IMR-90 (cell line): ENCODE data around the gene TNFRSF17. TPM values are rescaled to one million over a fixed set of nuclear protein-coding genes. Genes with fewer than 3 reads are reported as not detected.

Experiments used
- ATAC-seq: fragments of 200-7000 bp; cut with Tn5 transposase; 2 replicates; pipeline ENCODE4 v1.9.1; 2020; ENCODE audit warnings: low read depth, mild to moderate bottlenecking, moderate library complexity
- BruUV-seq: library from RNA; stranded (reverse); fragments of 400-500 nt; replicated peaks from 2 replicates; lab custom pipeline; 2021; lab: Mats Ljungman, UMichigan
- CTCF ChIA-PET: fragments of 300-600 bp; formaldehyde crosslinking; extraction: SDS; loops from one replicate; lab custom pipeline; 2021; ENCODE audit warnings: antibody characterized with exemption; lab: Yijun Ruan, JAX
- POLR2A ChIA-PET: fragments of 300-600 bp; sonication (Branson Sonifier 250); formaldehyde crosslinking; loops from one replicate; lab custom pipeline; 2022; ENCODE audit warnings: antibody characterized with exemption; ENCODE audit not compliant: unreplicated experiment; lab: Charles Lee
- DNase-seq: peaks from one replicate; pipeline ENCODE4 v3.0.0; 2013
- H2AFZ ChIP-seq: replicated peaks from 2 replicates; pipeline ENCODE3; 2013; ENCODE audit warnings: low read length, mild to moderate bottlenecking; ENCODE audit not compliant: poor library complexity
- H2AK5ac ChIP-seq: 2 replicates; pipeline ENCODE4 v1.6.1; 2013; ENCODE audit warnings: low read depth, low read length, inconsistent platforms
- H2AK9ac ChIP-seq: replicated peaks from 2 replicates; pipeline ENCODE3; 2013; ENCODE audit warnings: mild to moderate bottlenecking, low read depth, low read length, moderate library complexity; ENCODE audit not compliant: poor library complexity
- H2BK120ac ChIP-seq: 2 replicates; pipeline ENCODE4 v1.6.1; 2013; ENCODE audit warnings: low read depth, low read length, inconsistent platforms
- H2BK15ac ChIP-seq: 3 replicates; pipeline ENCODE4 v1.6.1; 2013; ENCODE audit warnings: low read depth, low read length, inconsistent platforms
- H2BK20ac ChIP-seq: 2 replicates; pipeline ENCODE4 v1.6.1; 2013; ENCODE audit warnings: low read depth, mild to moderate bottlenecking, inconsistent platforms, low read length, moderate library complexity
- H2BK5ac ChIP-seq: 2 replicates; pipeline ENCODE4 v1.6.1; 2013; ENCODE audit warnings: mild to moderate bottlenecking, low read depth, low read length, inconsistent platforms; ENCODE audit not compliant: poor library complexity, severe bottlenecking
- H3K14ac ChIP-seq: replicated peaks from 2 replicates; pipeline ENCODE4 v1.6.1; 2013; ENCODE audit warnings: low read depth, low read length, inconsistent platforms
- H3K18ac ChIP-seq: 2 replicates; pipeline ENCODE4 v1.6.1; 2013; ENCODE audit warnings: low read depth, low read length, control low read depth
- H3K23ac ChIP-seq: 2 replicates; pipeline ENCODE4 v1.6.1; 2013; ENCODE audit warnings: low read depth, low read length, inconsistent platforms
- H3K27ac ChIP-seq: 2 replicates; pipeline ENCODE4 v1.5.1; 2013; ENCODE audit warnings: mild to moderate bottlenecking, control low read depth, low read length; ENCODE audit not compliant: insufficient read depth
- H3K27me3 ChIP-seq: 2 replicates; pipeline ENCODE4 v1.6.1; 2013; ENCODE audit warnings: low read length; ENCODE audit not compliant: control insufficient read depth, insufficient read depth
- H3K36me3 ChIP-seq: 2 replicates; pipeline ENCODE4 v1.6.1; 2013; ENCODE audit warnings: low read length, mixed read lengths; ENCODE audit not compliant: control insufficient read depth, insufficient read depth
- H3K4ac ChIP-seq: 2 replicates; pipeline ENCODE4 v1.6.1; 2013; ENCODE audit warnings: low read depth, low read length, inconsistent platforms
- H3K4me1 ChIP-seq: 2 replicates; pipeline ENCODE4 v1.6.1; 2013; ENCODE audit warnings: low read length, mixed read lengths; ENCODE audit not compliant: control insufficient read depth, insufficient read depth
- H3K4me2 ChIP-seq: 2 replicates; pipeline ENCODE4 v1.6.1; 2013; ENCODE audit warnings: low read depth, mild to moderate bottlenecking, control low read depth, low read length, moderate library complexity
- H3K4me3 ChIP-seq: 2 replicates; pipeline ENCODE4 v1.5.1; 2013; ENCODE audit warnings: low read depth, mild to moderate bottlenecking, control low read depth, low read length, moderate library complexity; ENCODE audit not compliant: insufficient read depth
- H3K56ac ChIP-seq: 2 replicates; pipeline ENCODE4 v1.6.1; 2013; ENCODE audit warnings: low read length, inconsistent platforms; ENCODE audit not compliant: insufficient read depth; ENCODE audit errors: extremely low read depth
- H3K79me1 ChIP-seq, 2 experiments: 2 replicates each; pipeline ENCODE4 v1.6.1; 2013; ENCODE audit warnings: low read length in 2 of 2, inconsistent platforms in 1 of 2, low read depth in 1 of 2
- H3K9ac ChIP-seq: 2 replicates; pipeline ENCODE4 v1.6.1; 2013; ENCODE audit warnings: low read depth, low read length, control low read depth
- H3K9me1 ChIP-seq: 2 replicates; pipeline ENCODE4 v1.6.1; 2013; ENCODE audit warnings: low read length, inconsistent platforms; ENCODE audit not compliant: insufficient read depth
- H3K9me3 ChIP-seq: 2 replicates; pipeline ENCODE4 v1.6.1; 2013; ENCODE audit warnings: low read length; ENCODE audit not compliant: control insufficient read depth, insufficient read depth
- H4K20me1 ChIP-seq: 2 replicates; pipeline ENCODE4 v1.6.1; 2013; ENCODE audit warnings: low read length, inconsistent platforms; ENCODE audit not compliant: insufficient read depth
- H4K5ac ChIP-seq: 2 replicates; pipeline ENCODE4 v1.6.1; 2013; ENCODE audit warnings: mild to moderate bottlenecking, low read depth, low read length, control low read depth
- H4K8ac ChIP-seq, 2 experiments: 2 replicates each; pipeline ENCODE4 v1.6.1; 2013; ENCODE audit warnings: low read depth in 2 of 2, low read length in 2 of 2, control low read depth in 1 of 2, inconsistent platforms in 1 of 2
- H4K91ac ChIP-seq: 2 replicates; pipeline ENCODE4 v1.6.1; 2013; ENCODE audit warnings: low read depth, low read length, inconsistent platforms; ENCODE audit not compliant: insufficient read depth
- BHLHE40 ChIP-seq: fragments of 150-350 bp; IDR thresholded peaks from 2 replicates; pipeline ENCODE4 v1.6.1; 2016; ENCODE audit warnings: mild to moderate bottlenecking, low read depth, low read length
- CHD1 ChIP-seq: IDR thresholded peaks from 2 replicates; pipeline ENCODE4 v1.6.1; 2012; ENCODE audit warnings: low read depth, low read length, improper control_type of control experiment
- CTCF ChIP-seq: conservative IDR thresholded peaks from 2 replicates; pipeline ENCODE4 v1.5.1; 2012; ENCODE audit warnings: mild to moderate bottlenecking, low read depth, low read length, improper control_type of control experiment
- FOS ChIP-seq: fragments of 150-350 bp; IDR thresholded peaks from 2 replicates; pipeline ENCODE4 v1.6.1; 2016; ENCODE audit warnings: low read depth, low read length
- MAFK ChIP-seq: IDR thresholded peaks from 2 replicates; pipeline ENCODE4 v1.6.1; 2012; ENCODE audit warnings: low read depth, low read length, improper control_type of control experiment
- MAZ ChIP-seq: IDR thresholded peaks from 2 replicates; pipeline ENCODE4 v1.6.1; 2012; ENCODE audit warnings: low read depth, mild to moderate bottlenecking, low read length, improper control_type of control experiment, moderate library complexity, borderline replicate concordance
- MXI1 ChIP-seq: IDR thresholded peaks from 2 replicates; pipeline ENCODE4 v1.6.1; 2012; ENCODE audit warnings: low read depth, mild to moderate bottlenecking, low read length, moderate library complexity, borderline replicate concordance
- NFE2L2 ChIP-seq: fragments of 150-350 bp; IDR thresholded peaks from 2 replicates; pipeline ENCODE4 v1.6.1; 2016; ENCODE audit warnings: low read depth, mild to moderate bottlenecking, low read length
- RCOR1 ChIP-seq: IDR thresholded peaks from 2 replicates; pipeline ENCODE4 v1.6.1; 2012; ENCODE audit warnings: mild to moderate bottlenecking, low read length, improper control_type of control experiment; ENCODE audit not compliant: insufficient replicate concordance
- WGBS, 2 experiments: methylation state at CpG; one replicate each; pipeline versions ENCODE4 v1.1.5 to v1.1.7; 2013; ENCODE audit warnings: missing lambda C conversion rate in 2 of 2; ENCODE audit not compliant: insufficient read length in 1 of 2; ENCODE audit errors: extremely low coverage in 2 of 2; 5-methylcytosine and 5-hydroxymethylcytosine counted together
- dilution Hi-C: fragments of 300-500 bp; cut with HindIII; formaldehyde crosslinking; loops from one replicate; pipeline ENCODE4 v1.14.3; 2018; ENCODE audit warnings: low sequenced_read_pairs; ENCODE audit not compliant: unreplicated experiment
- in situ Hi-C: fragments of 300-500 bp; cut with MboI; formaldehyde crosslinking; loops from 3 replicates; pipeline ENCODE4 v1.14.3; 2019; ENCODE audit warnings: low sequenced_read_pairs, inconsistent platforms, mixed read lengths
- intact Hi-C: fragments of 100-400 bp; cut with micrococcal nuclease; formaldehyde crosslinking; loops from 2 replicates; pipeline ENCODE4 v1.10.0; 2022
- polyA plus RNA-seq, 3 experiments: library from polyadenylated mRNA; depleted of rRNA; stranded (reverse); fragments of >200 nt; gene quantifications; 2 replicates each; pipeline ENCODE4 v1.2.3, GENCODE V29; 2012; ENCODE audit warnings: low replicate concordance in 1 of 3
- total RNA-seq: library from RNA; depleted of rRNA; stranded (reverse); fragments of >200 nt; gene quantifications from 2 replicates; pipeline ENCODE4 v1.2.3, GENCODE V29; 2012

The TNFRSF17 gene
- total and polyA plus RNA-seq, 2 of the 4 experiments (the other 2 are of a cell fraction) = not detected

GRCh38 chr16:12011565-12011964 is 46.6 kb downstream of the TNFRSF17 start:
- Histone ChIP-seq H3K4ac (no peak overlapping the region), H3K4me1 (peaks cover 4% of the 10 kb centered on the region), H3K79me1 (peaks cover 2 to 11% of the 10 kb centered on the region in 2 experiments; a peak in 2 of 4 replicates), H2BK20ac (no peak overlapping the region), H3K18ac (no peak overlapping the region), H3K4me2 (no peak overlapping the region), H3K27me3 (no peaks in the 10 kb centered on the region), H4K91ac (no peak overlapping the region), H2BK5ac (no peak overlapping the region), H3K27ac (no peak overlapping the region), H3K9me3 (no peaks in the 10 kb centered on the region), H2BK120ac (no peak overlapping the region), H2AK5ac (no peak overlapping the region), H4K5ac (no peak overlapping the region), H3K9me1 (no peaks in the 10 kb centered on the region), H3K23ac (no peak overlapping the region), H2AFZ (no peak overlapping the region), H2AK9ac (no peak overlapping the region), H3K14ac (no peak overlapping the region), H3K9ac (no peak overlapping the region), H4K20me1 (no peaks in the 10 kb centered on the region), H3K36me3 (peaks cover 4% of the 10 kb centered on the region; the same call in 1 of the 2 replicates), H4K8ac (no peak overlapping the region), H2BK15ac (no peak overlapping the region), H3K56ac (no peak overlapping the region), H3K4me3 (no peak overlapping the region)
- DNase-seq (no peak), ATAC-seq (no peak)
- dilution Hi-C loops = no loop called here
- no peak for TF ChIP-seq BHLHE40
- no peak for TF ChIP-seq CHD1
- no peak for TF ChIP-seq CTCF
- TF ChIP-seq RCOR1 = no peak
- no peak for TF ChIP-seq MAFK
- TF ChIP-seq MAZ = no peak
- no peak for TF ChIP-seq FOS
- TF ChIP-seq NFE2L2 = no peak
- no peak for TF ChIP-seq MXI1
- CTCF ChIA-PET = no interaction called here
- POLR2A ChIA-PET = no interaction called here
- in situ Hi-C loops = no loop called here
- WGBS, 2 experiments = no CpG with 5 or more reads among the region's 4 CpGs
- no TSS peak for BruUV-seq
- intact Hi-C loops = no loop called here
